HCT116 (cell line): ENCODE results near the gene DOK5.
"Not testable (repeated sequence)": the region's sequence is repeated elsewhere in the genome, so short reads cannot be mapped to it uniquely, and the experiment has no call there.

ENCODE experiments used
- CTCF ChIP-seq, 3 experiments: fragments of 200-600 bp in 1 of 3; sonication (generic) in 1 of 3; IDR thresholded peaks in 2 of 3; conservative IDR thresholded peaks in 1 of 3; 2 replicates each; pipeline ENCODE4 v1.5.1; 2012 to 2017; ENCODE audit warnings: low read depth in 2 of 3, low read length in 2 of 3, antibody characterized with exemption in 1 of 3, borderline replicate concordance in 1 of 3, control low read depth in 1 of 3, mild to moderate bottlenecking in 1 of 3, mixed read lengths in 1 of 3, mixed run types in 1 of 3, moderate library complexity in 1 of 3; ENCODE audit not compliant: insufficient read depth in 1 of 3
- EZH2 ChIP-seq: fragments of 200-600 bp; sonication (generic); IDR thresholded peaks from 2 replicates; pipeline ENCODE4 v1.6.1; 2017; ENCODE audit warnings: antibody characterized with exemption, mixed run types
- POLR2A ChIP-seq: IDR thresholded peaks from 2 replicates; pipeline ENCODE4 v1.7.0; 2011; ENCODE audit warnings: borderline replicate concordance; ENCODE audit not compliant: insufficient read depth, insufficient read length; ENCODE audit errors: extremely low read depth
- SP1 ChIP-seq: IDR thresholded peaks from 2 replicates; pipeline ENCODE4 v1.6.1; 2012; ENCODE audit warnings: low read depth
- YY1 ChIP-seq: IDR thresholded peaks from 2 replicates; pipeline ENCODE4 v1.6.1; 2011; ENCODE audit warnings: low read length, low read depth, moderate library complexity, mild to moderate bottlenecking; ENCODE audit not compliant: insufficient replicate concordance; ENCODE audit errors: extremely low read depth
- ZNF274 ChIP-seq: fragments of 200-500 bp; sonication (Bioruptor generic); IDR thresholded peaks from 2 replicates; pipeline ENCODE4 v1.6.1; 2014; ENCODE audit warnings: mild to moderate bottlenecking, low read depth, low read length, inconsistent platforms

GRCh38 chr20:54479937-54480336 lies 4.5 kb downstream of the DOK5 start:
- not testable (repeated sequence) for TF ChIP-seq POLR2A; YY1; CTCF (IDR thresholded peaks at IDR 0.05 in 2 of 3, conservative IDR thresholded peaks at IDR 0.05 in 1 of 3; ENCODE audit: borderline replicate concordance in 1 of 3, insufficient read depth in 1 of 3, low read depth in 2 of 3, low read length in 2 of 3); EZH2; SP1; ZNF274
